Keratinocyte (primary cell): ENCODE data around the gene LONP2. TPM values are rescaled to one million over a fixed set of nuclear protein-coding genes. Genes with fewer than 3 reads are reported as not detected.
A peak's percentile ranks its signal among the peaks of the same experiment; 100 is the strongest.

Experiments used
- DNase-seq: peaks from one replicate; pipeline ENCODE4 v3.0.0-alpha.2; 2011; ENCODE audit warnings: low read depth, missing footprints, low spot score
- FAIRE-seq: peaks from 2 replicates; lab custom pipeline; 2011; peaks lifted over from hg19 to GRCh38; lab: Jason Lieb, UNC
- H2AFZ ChIP-seq: 2 replicates; pipeline ENCODE4 v1.6.0; 2012; ENCODE audit warnings: low read length, control low read depth, inconsistent platforms; ENCODE audit not compliant: control insufficient read depth
- H3K27ac ChIP-seq: 2 replicates; pipeline ENCODE4 v1.5.1; 2011; ENCODE audit warnings: low read length; ENCODE audit not compliant: control insufficient read depth, insufficient read depth
- H3K27me3 ChIP-seq: 3 replicates; pipeline ENCODE4 v1.6.0; 2011; ENCODE audit warnings: low read length; ENCODE audit not compliant: control insufficient read depth, insufficient read depth; ENCODE audit errors: extremely low read depth
- H3K36me3 ChIP-seq, 2 experiments: 2 replicates in 1 of 2; 3 replicates in 1 of 2; pipeline ENCODE4 v1.5.1; 2011; ENCODE audit warnings: low read length in 2 of 2, mild to moderate bottlenecking in 1 of 2; ENCODE audit not compliant: control insufficient read depth in 2 of 2, insufficient read depth in 2 of 2; ENCODE audit errors: extremely low read depth in 1 of 2
- H3K4me1 ChIP-seq: 3 replicates; pipeline ENCODE4 v1.5.1; 2011; ENCODE audit warnings: low read length; ENCODE audit not compliant: control insufficient read depth, insufficient read depth; ENCODE audit errors: extremely low read depth
- H3K4me2 ChIP-seq: 3 replicates; pipeline ENCODE4 v1.6.0; 2011; ENCODE audit warnings: low read depth, low read length; ENCODE audit not compliant: control insufficient read depth, insufficient read depth; ENCODE audit errors: extremely low read depth
- H3K4me3 ChIP-seq, 3 experiments: fragments of 200-600 bp in 1 of 3; sonication (generic) in 1 of 3; 2 replicates in 2 of 3; 3 replicates in 1 of 3; pipeline ENCODE4 v1.5.1; 2011 to 2016; ENCODE audit warnings: low read length in 3 of 3, mild to moderate bottlenecking in 3 of 3, control low read depth in 2 of 3, inconsistent platforms in 1 of 3, low read depth in 1 of 3, mixed read lengths in 1 of 3, mixed run types in 1 of 3, moderate library complexity in 1 of 3; ENCODE audit not compliant: control insufficient read depth in 2 of 3, insufficient read depth in 2 of 3; ENCODE audit errors: extremely low read depth in 1 of 3
- H3K79me2 ChIP-seq: 2 replicates; pipeline ENCODE4 v1.6.0; 2012; ENCODE audit warnings: low read length; ENCODE audit not compliant: control insufficient read depth, insufficient read depth
- H3K9ac ChIP-seq: 3 replicates; pipeline ENCODE4 v1.6.0; 2011; ENCODE audit warnings: low read length; ENCODE audit not compliant: control insufficient read depth, insufficient read depth; ENCODE audit errors: extremely low read depth
- H3K9me1 ChIP-seq: 3 replicates; pipeline ENCODE4 v1.6.0; 2011; ENCODE audit warnings: low read length; ENCODE audit not compliant: control insufficient read depth, insufficient read depth; ENCODE audit errors: extremely low read depth
- H3K9me3 ChIP-seq: 2 replicates; pipeline ENCODE4 v1.5.1; 2012; ENCODE audit warnings: low read depth, low read length; ENCODE audit not compliant: control insufficient read depth
- H4K20me1 ChIP-seq: 3 replicates; pipeline ENCODE4 v1.6.0; 2011; ENCODE audit warnings: low read length; ENCODE audit not compliant: control insufficient read depth, insufficient read depth; ENCODE audit errors: extremely low read depth
- EZH2 ChIP-seq: IDR thresholded peaks from one replicate; pipeline ENCODE4 v1.6.1; 2012; ENCODE audit warnings: inconsistent platforms, mild to moderate bottlenecking, low read length, moderate library complexity
- dilution Hi-C: fragments of 300-500 bp; cut with MboI; formaldehyde crosslinking; loops from one replicate; pipeline ENCODE4 v1.7.0; 2020; ENCODE audit warnings: low sequenced_read_pairs; ENCODE audit not compliant: extremely low pct_ligation_motif_present
- polyA plus RNA-seq, 5 experiments: library from polyadenylated mRNA; depleted of rRNA in 3 of 5; stranded (reverse) in 3 of 5; stranded (forward) in 1 of 5; unstranded in 1 of 5; fragments of >200 nt; gene quantifications; 1 replicate in 1 of 5; 2 replicates in 3 of 5; 3 replicates in 1 of 5; pipeline versions ENCODE4 v1.2.1 to v1.2.3, GENCODE V29; 2011 to 2012; ENCODE audit warnings: missing spikeins in 2 of 5, low read depth in 1 of 5, low replicate concordance in 1 of 5
- TF ChIP-seq, protein P1 (sequence below), 3 experiments: IDR thresholded peaks in 1 of 3; conservative IDR thresholded peaks in 1 of 3; optimal IDR thresholded peaks in 1 of 3; 2 replicates in 2 of 3; 3 replicates in 1 of 3; pipeline versions ENCODE3 to v1.5.1; 2011; ENCODE audit warnings: low read length in 3 of 3, mild to moderate bottlenecking in 3 of 3, moderate library complexity in 2 of 3, control low read depth in 1 of 3, inconsistent platforms in 1 of 3; ENCODE audit not compliant: insufficient read depth in 2 of 3; ENCODE audit errors: extremely low read depth in 1 of 3

The LONP2 gene
- polyA plus RNA-seq, 1 donor (not counting 4 experiments of a cell fraction or from before 2014, with no cell fraction given): 49.4 TPM

- peak overlapping the region; percentile 41 for H3K4me2 ChIP-seq
- no peaks in the 10 kb centered on the region for H3K9me1 ChIP-seq
- no peaks in the 10 kb centered on the region for H3K79me2 ChIP-seq
- H3K27me3 ChIP-seq: no peaks in the 10 kb centered on the region
- no peak overlapping the region for H2AFZ ChIP-seq
- peak overlapping the region; percentile 76 for H3K27ac ChIP-seq
- FAIRE-seq: no peak
- peaks cover 5% of the 10 kb centered on the region for H3K4me1 ChIP-seq
- no peak for TF ChIP-seq EZH2
- TF ChIP-seq, protein P1, sequence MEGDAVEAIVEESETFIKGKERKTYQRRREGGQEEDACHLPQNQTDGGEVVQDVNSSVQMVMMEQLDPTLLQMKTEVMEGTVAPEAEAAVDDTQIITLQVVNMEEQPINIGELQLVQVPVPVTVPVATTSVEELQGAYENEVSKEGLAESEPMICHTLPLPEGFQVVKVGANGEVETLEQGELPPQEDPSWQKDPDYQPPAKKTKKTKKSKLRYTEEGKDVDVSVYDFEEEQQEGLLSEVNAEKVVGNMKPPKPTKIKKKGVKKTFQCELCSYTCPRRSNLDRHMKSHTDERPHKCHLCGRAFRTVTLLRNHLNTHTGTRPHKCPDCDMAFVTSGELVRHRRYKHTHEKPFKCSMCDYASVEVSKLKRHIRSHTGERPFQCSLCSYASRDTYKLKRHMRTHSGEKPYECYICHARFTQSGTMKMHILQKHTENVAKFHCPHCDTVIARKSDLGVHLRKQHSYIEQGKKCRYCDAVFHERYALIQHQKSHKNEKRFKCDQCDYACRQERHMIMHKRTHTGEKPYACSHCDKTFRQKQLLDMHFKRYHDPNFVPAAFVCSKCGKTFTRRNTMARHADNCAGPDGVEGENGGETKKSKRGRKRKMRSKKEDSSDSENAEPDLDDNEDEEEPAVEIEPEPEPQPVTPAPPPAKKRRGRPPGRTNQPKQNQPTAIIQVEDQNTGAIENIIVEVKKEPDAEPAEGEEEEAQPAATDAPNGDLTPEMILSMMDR (optimal IDR thresholded peaks at IDR 0.05 in 1 of 3, IDR thresholded peaks at IDR 0.05 in 1 of 3, conservative IDR thresholded peaks at IDR 0.05 in 1 of 3; ENCODE audit: extremely low read depth in 1 of 3, insufficient read depth in 2 of 3, low read length in 3 of 3): no peak
- H3K9me3 ChIP-seq: no peaks in the 10 kb centered on the region
- H4K20me1 ChIP-seq: no peaks in the 10 kb centered on the region
- dilution Hi-C loops: no loop called here
- H3K36me3 ChIP-seq: peaks cover 5 to 25% of the 10 kb centered on the region in 2 experiments
- no peak for DNase-seq
- peak overlapping the region; percentile 37 for H3K9ac ChIP-seq
- no peak overlapping the region for H3K4me3 ChIP-seq
These were observed 56.3 kb downstream of the LONP2 start for GRCh38 chr16:48300391-48300856.

GRCh38 chr16:48308535-48308934 is 64.4 kb downstream of the LONP2 start:
- no peak for FAIRE-seq
- Histone ChIP-seq H3K27ac (no peak overlapping the region), H3K4me1 (no peaks in the 10 kb centered on the region), H3K36me3 (peaks cover 6 to 8% of the 10 kb centered on the region in 2 experiments), H2AFZ (no peak overlapping the region), H3K9ac (no peak overlapping the region), H3K27me3 (no peaks in the 10 kb centered on the region), H3K9me1 (no peaks in the 10 kb centered on the region), H3K9me3 (no peaks in the 10 kb centered on the region), H3K4me2 (no peak overlapping the region), H3K4me3 (no peak overlapping the region), H4K20me1 (no peaks in the 10 kb centered on the region), H3K79me2 (peaks cover 3% of the 10 kb centered on the region)
- no peak for DNase-seq
- TF ChIP-seq, protein P1 (optimal IDR thresholded peaks at IDR 0.05 in 1 of 3, IDR thresholded peaks at IDR 0.05 in 1 of 3, conservative IDR thresholded peaks at IDR 0.05 in 1 of 3; ENCODE audit: extremely low read depth in 1 of 3, insufficient read depth in 2 of 3, low read length in 3 of 3): no peak
- no peak for TF ChIP-seq EZH2
- dilution Hi-C loops: no loop called here
